ENCODE measurements around the gene MAST2.

The MAST2 gene

DNA sequence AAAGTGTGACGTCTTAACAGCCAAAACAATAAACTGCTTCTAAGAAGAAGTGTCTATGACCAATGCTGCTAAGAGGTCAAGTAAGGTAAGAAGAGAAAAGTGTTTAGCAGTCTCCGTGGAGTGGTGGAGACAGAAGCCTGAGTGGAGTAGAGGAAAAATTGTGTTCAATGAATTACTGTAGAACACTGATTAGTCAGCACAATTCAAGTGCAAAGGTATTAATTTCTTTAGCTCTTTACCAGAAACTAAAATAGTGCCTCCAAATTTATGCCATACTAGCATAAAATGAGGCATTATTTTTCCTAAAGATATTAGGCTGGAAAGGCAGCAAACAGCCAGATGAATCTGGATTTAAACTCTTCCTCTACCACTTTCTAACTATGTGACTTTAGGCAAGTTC, 272.9 kb downstream of the MAST2 start:
- Histone ChIP-seq H3K36me3 (ENCODE audit: control insufficient read depth in 1 of 2, insufficient read depth in 2 of 2, low read length in 2 of 2) (no peaks in the 10 kb centered on the region), H3K4me3 (ENCODE audit: low read depth in 1 of 2, low read length in 2 of 2) (no peak overlapping the region), H3K9me3 (ENCODE audit: control insufficient read depth in 1 of 2, low read length in 2 of 2) (no peaks in the 10 kb centered on the region), H3K4me1 (ENCODE audit: control insufficient read depth in 1 of 2, insufficient read depth in 2 of 2, low read length in 2 of 2) (no peaks in the 10 kb centered on the region), H3K27me3 (ENCODE audit: low read depth, low read length) (no peaks in the 10 kb centered on the region), H3K27ac (ENCODE audit: low read length) (no peak overlapping the region)

GRCh38 chr1:46077644-46078043, 274.2 kb downstream of the MAST2 start:
- Histone ChIP-seq H3K4me1 (ENCODE audit: control insufficient read depth in 1 of 2, insufficient read depth in 2 of 2, low read length in 2 of 2) (no peaks in the 10 kb centered on the region), H3K27me3 (ENCODE audit: low read depth, low read length) (no peaks in the 10 kb centered on the region), H3K9me3 (ENCODE audit: control insufficient read depth in 1 of 2, low read length in 2 of 2) (no peaks in the 10 kb centered on the region), H3K27ac (ENCODE audit: low read length) (no peak overlapping the region), H3K36me3 (ENCODE audit: control insufficient read depth in 1 of 2, insufficient read depth in 2 of 2, low read length in 2 of 2) (no peaks in the 10 kb centered on the region), H3K4me3 (ENCODE audit: low read depth in 1 of 2, low read length in 2 of 2) (no peak overlapping the region)

- Histone ChIP-seq H3K4me1 (ENCODE audit: control insufficient read depth in 1 of 2, insufficient read depth in 2 of 2, low read length in 2 of 2) (no peaks in the 10 kb centered on the region), H3K36me3 (ENCODE audit: control insufficient read depth in 1 of 2, insufficient read depth in 2 of 2, low read length in 2 of 2) (no peaks in the 10 kb centered on the region)
Measured at GRCh38 chr1:46080257-46080656, 276.8 kb downstream of the MAST2 start.

DNA sequence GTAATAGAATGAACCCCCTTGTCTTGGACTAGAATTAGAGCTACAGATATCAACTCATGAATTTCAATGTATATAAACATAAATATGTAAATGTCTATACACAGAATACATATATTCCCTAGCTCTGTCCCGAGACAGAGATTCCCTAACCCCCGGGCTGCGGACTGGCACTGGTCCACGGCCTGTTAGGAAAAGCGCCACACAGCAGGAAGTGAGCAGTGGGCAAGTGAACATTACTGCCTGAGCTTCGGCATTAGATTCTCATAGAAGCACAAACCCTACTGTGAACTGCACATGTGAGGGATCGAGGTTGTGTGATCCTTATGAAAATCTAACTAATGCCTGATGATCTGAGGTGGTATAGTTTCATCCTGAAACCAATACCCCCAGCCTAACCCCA, 277.8 kb downstream of the MAST2 start:
- no peaks in the 10 kb centered on the region for H3K27me3 ChIP-seq (ENCODE audit: low read depth, low read length)
- H3K27ac ChIP-seq (ENCODE audit: low read length) = no peak overlapping the region
- no peaks in the 10 kb centered on the region for H3K36me3 ChIP-seq (ENCODE audit: control insufficient read depth in 1 of 2, insufficient read depth in 2 of 2, low read length in 2 of 2)
- H3K9me3 ChIP-seq (ENCODE audit: control insufficient read depth in 1 of 2, low read length in 2 of 2) = no peaks in the 10 kb centered on the region
- H3K4me1 ChIP-seq (ENCODE audit: control insufficient read depth in 1 of 2, insufficient read depth in 2 of 2, low read length in 2 of 2) = no peaks in the 10 kb centered on the region
- H3K4me3 ChIP-seq (ENCODE audit: low read depth in 1 of 2, low read length in 2 of 2) = no peak overlapping the region

More at GRCh38 chr1:46080257-46080656, 276.8 kb downstream of the MAST2 start:
- no peak overlapping the region for H3K4me3 ChIP-seq (ENCODE audit: low read depth in 1 of 2, low read length in 2 of 2)
- no peak overlapping the region for H3K27ac ChIP-seq (ENCODE audit: low read length)
- no peaks in the 10 kb centered on the region for H3K9me3 ChIP-seq (ENCODE audit: control insufficient read depth in 1 of 2, low read length in 2 of 2)
- no peaks in the 10 kb centered on the region for H3K27me3 ChIP-seq (ENCODE audit: low read depth, low read length)

DNA sequence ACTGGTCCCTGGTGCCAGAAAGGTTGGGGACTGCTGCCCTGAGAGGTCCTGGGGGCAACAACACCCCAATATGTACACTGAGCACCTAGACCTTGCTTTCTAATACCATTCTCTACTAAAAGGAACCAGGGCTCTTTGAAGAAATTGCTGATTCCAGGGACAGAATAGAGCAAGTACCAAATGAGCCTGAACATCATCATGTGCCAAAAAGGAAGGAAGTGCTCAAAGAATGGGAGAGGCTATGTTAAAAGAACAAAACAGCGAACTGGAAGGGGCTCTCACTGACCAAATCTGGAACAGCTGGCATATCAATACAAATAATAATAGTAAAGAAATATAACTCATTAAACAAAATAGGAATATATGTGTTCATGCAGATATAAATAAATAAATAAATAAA, 278.2 kb downstream of the MAST2 start:
- Histone ChIP-seq H3K9me3 (ENCODE audit: control insufficient read depth in 1 of 2, low read length in 2 of 2) (no peaks in the 10 kb centered on the region), H3K27me3 (ENCODE audit: low read depth, low read length) (no peaks in the 10 kb centered on the region), H3K4me1 (ENCODE audit: control insufficient read depth in 1 of 2, insufficient read depth in 2 of 2, low read length in 2 of 2) (no peaks in the 10 kb centered on the region), H3K27ac (ENCODE audit: low read length) (no peak overlapping the region), H3K4me3 (ENCODE audit: low read depth in 1 of 2, low read length in 2 of 2) (no peak overlapping the region), H3K36me3 (ENCODE audit: control insufficient read depth in 1 of 2, insufficient read depth in 2 of 2, low read length in 2 of 2) (no peaks in the 10 kb centered on the region)

DNA sequence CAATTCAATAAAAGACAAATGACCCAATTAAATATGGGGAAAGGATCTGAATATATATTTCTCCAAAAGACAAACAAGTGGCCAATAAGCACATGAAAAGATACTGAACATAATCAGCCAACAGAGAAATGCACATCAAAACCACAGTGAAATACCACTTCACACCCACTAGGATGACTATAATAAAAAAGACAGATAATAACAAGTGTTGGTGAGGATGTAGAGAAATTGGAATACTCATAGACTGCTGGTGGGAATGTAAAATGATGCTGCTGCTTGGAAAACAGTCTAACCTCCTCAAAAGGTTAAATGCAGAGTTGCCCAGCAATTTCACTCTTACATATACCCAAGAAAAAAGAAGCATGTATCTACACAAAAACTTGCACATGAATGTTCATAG, 280.2 kb downstream of the MAST2 start:
- no peaks in the 10 kb centered on the region for H3K4me1 ChIP-seq (ENCODE audit: control insufficient read depth in 1 of 2, insufficient read depth in 2 of 2, low read length in 2 of 2)
- no peaks in the 10 kb centered on the region for H3K27me3 ChIP-seq (ENCODE audit: low read depth, low read length)
- no peak overlapping the region for H3K27ac ChIP-seq (ENCODE audit: low read length)
- no peak overlapping the region for H3K4me3 ChIP-seq (ENCODE audit: low read depth in 1 of 2, low read length in 2 of 2)
- H3K9me3 ChIP-seq (ENCODE audit: control insufficient read depth in 1 of 2, low read length in 2 of 2) = no peaks in the 10 kb centered on the region
- no peaks in the 10 kb centered on the region for H3K36me3 ChIP-seq (ENCODE audit: control insufficient read depth in 1 of 2, insufficient read depth in 2 of 2, low read length in 2 of 2)

DNA sequence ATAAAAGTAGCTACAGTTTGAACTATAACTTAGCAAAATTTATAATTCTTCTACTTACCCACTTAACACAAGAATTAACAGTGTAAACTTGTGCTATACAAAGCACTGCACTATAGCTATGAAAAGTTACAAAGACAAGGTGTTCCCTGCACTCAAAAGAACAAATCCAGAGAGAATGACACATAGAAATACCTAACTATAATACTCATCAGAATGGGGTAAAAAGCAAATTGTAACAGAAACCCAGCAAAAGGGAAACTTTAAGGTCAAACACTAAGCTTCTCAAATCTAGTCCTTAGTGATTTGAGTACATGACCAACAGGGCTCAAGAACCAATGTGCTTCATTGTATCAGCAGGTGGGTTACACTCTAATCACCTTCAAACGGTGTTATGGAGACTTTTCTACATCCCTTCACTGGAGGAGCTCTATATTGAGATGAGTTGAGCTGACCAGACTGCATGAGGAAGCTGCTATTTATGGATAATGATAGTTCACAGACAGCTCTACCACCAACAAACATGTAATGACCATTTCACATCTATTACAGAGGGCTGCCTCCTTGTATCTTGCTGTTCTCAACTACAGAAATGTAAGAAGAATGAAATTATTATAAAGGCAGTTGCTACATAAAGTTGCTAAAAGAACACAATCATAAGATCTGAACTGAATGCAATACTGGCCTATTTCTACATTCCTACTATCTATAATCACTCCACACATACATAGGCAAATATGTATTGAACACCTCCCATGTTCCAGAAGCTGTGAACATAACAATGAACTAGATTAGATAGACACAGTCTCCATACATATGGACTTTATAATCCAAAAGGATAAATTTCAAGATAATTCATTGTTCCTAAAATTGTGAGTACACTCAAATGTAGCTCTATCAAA, 281.4 kb downstream of the MAST2 start:
- Histone ChIP-seq H3K36me3 (ENCODE audit: control insufficient read depth in 1 of 2, insufficient read depth in 2 of 2, low read length in 2 of 2) (no peaks in the 10 kb centered on the region), H3K27ac (ENCODE audit: low read length) (no peak overlapping the region), H3K4me1 (ENCODE audit: control insufficient read depth in 1 of 2, insufficient read depth in 2 of 2, low read length in 2 of 2) (no peaks in the 10 kb centered on the region), H3K4me3 (ENCODE audit: low read depth in 1 of 2, low read length in 2 of 2) (no peak overlapping the region), H3K27me3 (ENCODE audit: low read depth, low read length) (no peaks in the 10 kb centered on the region), H3K9me3 (ENCODE audit: control insufficient read depth in 1 of 2, low read length in 2 of 2) (no peaks in the 10 kb centered on the region)

Data from muscle layer of duodenum (tissue), 2 donors.